ENCODE measurements around the gene PRSS22.

PRSS22 gene

GRCh38 chr16:2826591-2827373, 31.2 kb downstream of the PRSS22 start:
- no peak for TF ChIP-seq CTCF (IDR thresholded peaks at IDR 0.05)
- Mint-ChIP-seq H3K27ac (no peak overlapping the region), H3K9me3 (no peaks in the 10 kb centered on the region), H3K36me3 (ENCODE audit: low read depth) (no peaks in the 10 kb centered on the region), H3K27me3 (ENCODE audit: low read depth, poor library complexity) (peaks cover 48% of the 10 kb centered on the region), H3K4me1 (no peaks in the 10 kb centered on the region), H3K4me3 (no peak overlapping the region)
- DNase-seq: no peak

GRCh38 chr16:2825906-2826305, 32.1 kb downstream of the PRSS22 start:
- Mint-ChIP-seq H3K4me3 (no peak overlapping the region), H3K36me3 (ENCODE audit: low read depth) (no peaks in the 10 kb centered on the region), H3K27me3 (ENCODE audit: low read depth, poor library complexity) (peaks cover 51% of the 10 kb centered on the region), H3K27ac (no peak overlapping the region), H3K4me1 (no peaks in the 10 kb centered on the region), H3K9me3 (no peaks in the 10 kb centered on the region)
- TF ChIP-seq CTCF (IDR thresholded peaks at IDR 0.05): no peak
- no peak for DNase-seq

GRCh38 chr16:2825049-2825742, 32.8 kb downstream of the PRSS22 start:
- H3K27ac Mint-ChIP-seq: no peak overlapping the region
- H3K36me3 Mint-ChIP-seq (ENCODE audit: low read depth): no peaks in the 10 kb centered on the region
- H3K27me3 Mint-ChIP-seq (ENCODE audit: low read depth, poor library complexity): peaks cover 51% of the 10 kb centered on the region
- TF ChIP-seq CTCF (IDR thresholded peaks at IDR 0.05): no peak
- no peak overlapping the region for H3K4me3 Mint-ChIP-seq
- no peak for DNase-seq
- H3K9me3 Mint-ChIP-seq: no peaks in the 10 kb centered on the region
- H3K4me1 Mint-ChIP-seq: no peaks in the 10 kb centered on the region

GRCh38 chr16:2824626-2825025, 33.3 kb downstream of the PRSS22 start:
- H3K4me3 Mint-ChIP-seq: no peak overlapping the region
- no peak overlapping the region for H3K27ac Mint-ChIP-seq
- H3K36me3 Mint-ChIP-seq (ENCODE audit: low read depth): no peaks in the 10 kb centered on the region
- peaks cover 51% of the 10 kb centered on the region for H3K27me3 Mint-ChIP-seq (ENCODE audit: low read depth, poor library complexity)
- no peak for DNase-seq
- TF ChIP-seq CTCF (IDR thresholded peaks at IDR 0.05): no peak
- H3K9me3 Mint-ChIP-seq: no peaks in the 10 kb centered on the region
- no peaks in the 10 kb centered on the region for H3K4me1 Mint-ChIP-seq

- no peak for TF ChIP-seq CTCF (IDR thresholded peaks at IDR 0.05)
- Mint-ChIP-seq H3K27ac (no peak overlapping the region), H3K9me3 (no peaks in the 10 kb centered on the region), H3K27me3 (ENCODE audit: low read depth, poor library complexity) (peaks cover 36% of the 10 kb centered on the region), H3K4me3 (no peak overlapping the region), H3K4me1 (no peaks in the 10 kb centered on the region), H3K36me3 (ENCODE audit: low read depth) (no peaks in the 10 kb centered on the region)
- no peak for DNase-seq
These were observed 35.5 kb downstream of the PRSS22 start for GRCh38 chr16:2822496-2822895.

- no peaks in the 10 kb centered on the region for H3K36me3 Mint-ChIP-seq (ENCODE audit: low read depth)
- no peak overlapping the region for H3K27ac Mint-ChIP-seq
- H3K4me1 Mint-ChIP-seq: no peaks in the 10 kb centered on the region
- no peak for DNase-seq
- no peaks in the 10 kb centered on the region for H3K9me3 Mint-ChIP-seq
- TF ChIP-seq CTCF (IDR thresholded peaks at IDR 0.05): no peak
- peaks cover 34% of the 10 kb centered on the region for H3K27me3 Mint-ChIP-seq (ENCODE audit: low read depth, poor library complexity)
- H3K4me3 Mint-ChIP-seq: no peak overlapping the region
These were observed 35.8 kb downstream of the PRSS22 start for GRCh38 chr16:2822158-2822495.
